Activated T-helper 1 cell treated with anti-CD3 and anti-CD28 coated beads, Interleukin-12 subunit alpha, Interleukin-12 subunit beta, Interleukin-2, Interleukin-4 antibody, amounts not matched to agents 30 ng/mL and 10 ng/mL and 1 ng/mL, durations not matched to agents 14 hours and 24 hours and 36 hours (primary cell): ENCODE data around the gene PLA2G5. TPM values are rescaled to one million over a fixed set of nuclear protein-coding genes. Genes with fewer than 3 reads are reported as not detected.

Experiments
- DNase-seq: peaks from one replicate; pipeline ENCODE4 v3.0.0; 2021; ENCODE audit warnings: low spot score
- H3K27ac Mint-ChIP-seq: one replicate; pipeline ENCODE4 v1.8.0; 2021; ENCODE audit warnings: mild to moderate bottlenecking, mixed read lengths
- H3K27me3 Mint-ChIP-seq: one replicate; pipeline ENCODE4 v1.8.0; 2022; ENCODE audit warnings: mild to moderate bottlenecking, moderate library complexity, mixed read lengths; ENCODE audit not compliant: insufficient read depth
- H3K36me3 Mint-ChIP-seq: one replicate; pipeline ENCODE4 v1.8.0; 2021; ENCODE audit warnings: low read depth, mixed read lengths
- H3K4me1 Mint-ChIP-seq: one replicate; pipeline ENCODE4 v1.8.0; 2021; ENCODE audit warnings: low read depth, mixed read lengths
- H3K4me3 Mint-ChIP-seq: one replicate; pipeline ENCODE4 v1.8.0; 2021; ENCODE audit warnings: mild to moderate bottlenecking, moderate library complexity, mixed read lengths
- H3K9me3 Mint-ChIP-seq: one replicate; pipeline ENCODE4 v1.8.0; 2021; ENCODE audit warnings: mixed read lengths
- intact Hi-C: fragments of 100-400 bp; cut with micrococcal nuclease; formaldehyde crosslinking; loops from one replicate; pipeline ENCODE4 v1.15.1; 2024
- total RNA-seq: library from RNA; stranded (reverse); gene quantifications from 2 replicates; pipeline ENCODE4 v1.2.3, GENCODE V29; 2022

The PLA2G5 gene
- total RNA-seq, 1 donor from 2014 or later: not detected

GRCh38 chr1:20138961-20139550 is 69.1 kb downstream of the PLA2G5 start, which contains the start of gene PLA2G2F:
PLA2G2F (plus strand) TSS chr1:20139323; CDS start chr1:20139428, 105 bp downstream.
- no peak within 1 kb of the TSS for H3K27ac Mint-ChIP-seq
- intact Hi-C loops: no loop called here
- peaks cover 5% of the 10 kb centered on the region for H3K27me3 Mint-ChIP-seq
- DNase-seq: no peak
- no peaks in the 10 kb centered on the region for H3K9me3 Mint-ChIP-seq
- no peak within 1 kb of the TSS for H3K4me3 Mint-ChIP-seq
- no peaks in the 10 kb centered on the region for H3K4me1 Mint-ChIP-seq
- no peaks in the 10 kb centered on the region for H3K36me3 Mint-ChIP-seq

DNA sequence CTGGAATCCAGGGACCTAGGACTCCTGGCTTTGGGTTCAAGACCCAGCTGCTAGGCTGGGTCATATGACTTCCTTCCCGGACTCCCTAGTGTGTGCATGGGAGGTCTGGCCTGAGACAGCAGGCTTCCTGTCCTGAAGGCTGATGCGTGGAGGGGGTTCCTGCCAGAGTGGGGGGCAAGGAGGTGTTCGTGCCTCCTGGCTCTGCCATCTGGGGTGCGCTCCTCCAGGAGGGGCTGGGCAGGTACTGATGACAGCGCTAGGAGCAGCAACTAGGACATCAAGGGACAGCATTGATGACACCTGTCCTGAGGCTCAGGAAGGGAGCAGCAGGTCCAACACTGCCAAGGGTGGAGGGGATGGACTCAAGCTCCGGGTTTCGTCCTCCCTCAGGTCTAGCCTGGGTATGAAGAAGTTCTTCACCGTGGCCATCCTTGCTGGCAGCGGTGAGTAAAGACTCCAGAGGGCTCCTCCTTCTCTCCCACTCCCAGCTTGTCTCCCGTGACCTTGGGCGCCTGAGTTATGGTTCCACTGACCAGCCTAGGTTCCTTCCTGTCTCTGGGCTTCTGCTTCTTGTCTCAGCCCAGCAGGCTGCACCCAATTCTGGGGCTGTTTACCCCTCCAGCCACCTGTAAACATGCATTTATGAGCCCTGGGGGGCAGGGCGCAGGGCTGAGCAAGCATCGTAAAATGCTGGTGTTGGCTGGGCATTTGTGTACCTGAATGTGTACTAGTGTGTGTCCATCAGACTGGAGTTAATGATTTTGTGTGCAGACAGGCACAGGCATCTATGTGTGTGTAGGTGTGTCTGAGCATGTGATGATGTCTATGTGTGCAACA is 70.0 kb downstream of the PLA2G5 start:
- Mint-ChIP-seq H3K4me3 (no peak overlapping the region), H3K36me3 (no peaks in the 10 kb centered on the region), H3K27me3 (peaks cover 4% of the 10 kb centered on the region), H3K9me3 (no peaks in the 10 kb centered on the region), H3K4me1 (no peaks in the 10 kb centered on the region), H3K27ac (no peak overlapping the region)
- no peak for DNase-seq
- intact Hi-C loops: no loop called here

DNA sequence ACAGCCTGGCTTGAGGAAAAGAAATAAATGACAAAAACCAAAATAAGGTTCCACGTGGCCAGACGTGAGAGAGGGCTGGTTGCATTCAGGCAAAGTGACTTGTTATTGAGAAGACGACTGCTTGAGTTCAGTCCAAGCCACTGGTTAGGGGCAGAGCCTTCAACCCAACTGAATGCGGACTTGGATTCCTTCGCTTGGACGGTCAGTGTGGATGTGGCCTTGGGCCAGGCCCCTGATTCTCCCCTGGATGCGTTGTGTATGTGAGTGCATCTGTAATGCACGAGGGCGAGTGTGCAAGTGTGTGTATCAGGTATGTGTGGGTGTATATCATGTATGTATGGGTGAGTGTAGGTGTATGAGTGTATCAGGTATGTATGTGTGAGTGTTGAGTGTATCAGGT is 71.0 kb downstream of the PLA2G5 start:
- no peaks in the 10 kb centered on the region for H3K36me3 Mint-ChIP-seq
- H3K9me3 Mint-ChIP-seq: no peaks in the 10 kb centered on the region
- H3K27me3 Mint-ChIP-seq: peaks cover 4% of the 10 kb centered on the region
- DNase-seq: no peak
- H3K4me3 Mint-ChIP-seq: no peak overlapping the region
- no peak overlapping the region for H3K27ac Mint-ChIP-seq
- H3K4me1 Mint-ChIP-seq: no peaks in the 10 kb centered on the region
- intact Hi-C loops: no loop called here

- Mint-ChIP-seq H3K36me3 (no peaks in the 10 kb centered on the region), H3K4me1 (no peaks in the 10 kb centered on the region), H3K9me3 (no peaks in the 10 kb centered on the region), H3K27ac (no peak overlapping the region), H3K4me3 (no peak overlapping the region), H3K27me3 (peaks cover 4% of the 10 kb centered on the region)
- intact Hi-C loops: no loop called here
- no peak for DNase-seq
Measured at GRCh38 chr1:20141466-20141865, 71.5 kb downstream of the PLA2G5 start.

Other genes starting within 250 kb of the PLA2G5 start
- gene OTUD3, start 187.8 kb upstream of the PLA2G5 start, total RNA-seq: 10.2 and 16.1 TPM in 2 replicates
- gene PLA2G2E, start 146.6 kb upstream of the PLA2G5 start, total RNA-seq: not detected in 2 replicates
- not detected in 2 replicates for gene PLA2G2A, start 90.6 kb upstream of the PLA2G5 start, total RNA-seq
- gene PLA2G2D, start 49.3 kb downstream of the PLA2G5 start, total RNA-seq: not detected in 2 replicates
- not detected in 2 replicates for gene PLA2G2F, start 69.1 kb downstream of the PLA2G5 start, total RNA-seq
- gene UBXN10, start 115.9 kb downstream of the PLA2G5 start, total RNA-seq: 2.5 and 2.9 TPM in 2 replicates
- gene PLA2G2C, start 116.3 kb downstream of the PLA2G5 start, total RNA-seq: 0.44 and 0.65 TPM in 2 replicates
- 0.05 TPM in 1 of 2 replicates, not detected in the other for gene VWA5B1, start 220.7 kb downstream of the PLA2G5 start, total RNA-seq